Subcutaneous abdominal adipose tissue (tissue), 5 donors: ENCODE data around the gene PLXDC2.
A peak's percentile ranks its signal among the peaks of the same experiment; 100 is the strongest.

ENCODE experiments used
- H3K27ac ChIP-seq: one replicate; pipeline ENCODE4 v1.7.0; 2013; ENCODE audit warnings: low read depth, mild to moderate bottlenecking, inconsistent platforms, low read length, moderate library complexity
- H3K27me3 ChIP-seq, 5 donors: one replicate each; pipeline ENCODE4 v1.7.0; 2013; ENCODE audit warnings: low read length in 5 of 5, inconsistent platforms in 1 of 5; ENCODE audit not compliant: control insufficient read depth in 5 of 5, insufficient read depth in 4 of 5
- H3K36me3 ChIP-seq, 5 donors: one replicate each; pipeline ENCODE4 v1.7.0; 2013; ENCODE audit warnings: low read length in 5 of 5; ENCODE audit not compliant: control insufficient read depth in 5 of 5, insufficient read depth in 5 of 5
- H3K4me1 ChIP-seq, 5 donors: one replicate each; pipeline ENCODE4 v1.7.0; 2013; ENCODE audit warnings: low read length in 5 of 5, mild to moderate bottlenecking in 3 of 5, moderate library complexity in 1 of 5; ENCODE audit not compliant: control insufficient read depth in 5 of 5, insufficient read depth in 5 of 5
- H3K4me3 ChIP-seq, 5 donors: one replicate each; pipeline ENCODE4 v1.7.0; 2013; ENCODE audit warnings: low read length in 5 of 5, low read depth in 1 of 5
- H3K9ac ChIP-seq, 5 donors: one replicate each; pipeline ENCODE4 v1.7.0; 2013; ENCODE audit warnings: low read length in 5 of 5, mild to moderate bottlenecking in 4 of 5, moderate library complexity in 3 of 5
- H3K9me3 ChIP-seq, 5 donors: one replicate each; pipeline ENCODE4 v1.7.0; 2013; ENCODE audit warnings: low read length in 5 of 5; ENCODE audit not compliant: control insufficient read depth in 5 of 5
- donor health status: healthy.
- donor health status: healthy.
- donor health status: healthy.
- donor health status: healthy.
- donor health status: healthy.

PLXDC2 gene

GRCh38 chr10:19847321-19847720, 31.1 kb downstream of the PLXDC2 start:
- H3K36me3 ChIP-seq: no peaks in the 10 kb centered on the region
- no peak overlapping the region for H3K27ac ChIP-seq
- no peak overlapping the region for H3K4me3 ChIP-seq
- H3K9ac ChIP-seq: no peak overlapping the region
- H3K9me3 ChIP-seq: no peaks in the 10 kb centered on the region
- H3K27me3 ChIP-seq: no peaks in the 10 kb centered on the region
- H3K4me1 ChIP-seq: peaks cover 0 to 2% (median 0%) of the 10 kb centered on the region in 5 donors

- Histone ChIP-seq H3K4me1 (peaks cover 0 to 2% (median 0%) of the 10 kb centered on the region in 5 donors), H3K36me3 (no peaks in the 10 kb centered on the region), H3K9ac (no peak overlapping the region), H3K27ac (no peak overlapping the region), H3K27me3 (no peaks in the 10 kb centered on the region), H3K9me3 (no peaks in the 10 kb centered on the region), H3K4me3 (no peak overlapping the region)
Observed at GRCh38 chr10:19848226-19848985, 32.2 kb downstream of the PLXDC2 start.

GRCh38 chr10:19853831-19854230, 37.6 kb downstream of the PLXDC2 start:
- Histone ChIP-seq H3K36me3 (no peaks in the 10 kb centered on the region), H3K27ac (no peak overlapping the region), H3K4me1 (peaks cover 0 to 4% (median 0%) of the 10 kb centered on the region in 5 donors), H3K9me3 (no peaks in the 10 kb centered on the region), H3K9ac (no peak overlapping the region), H3K4me3 (no peak overlapping the region), H3K27me3 (no peaks in the 10 kb centered on the region)

- Histone ChIP-seq H3K27ac (no peak overlapping the region), H3K36me3 (no peaks in the 10 kb centered on the region), H3K27me3 (no peaks in the 10 kb centered on the region), H3K4me3 (no peak overlapping the region), H3K4me1 (peaks cover 0 to 4% (median under 1%) of the 10 kb centered on the region in 5 donors), H3K9me3 (no peaks in the 10 kb centered on the region), H3K9ac (no peak overlapping the region)
Observed at GRCh38 chr10:19857876-19858275, 41.6 kb downstream of the PLXDC2 start.

- H3K27me3 ChIP-seq: no peaks in the 10 kb centered on the region
- H3K9ac ChIP-seq: no peak overlapping the region
- H3K4me1 ChIP-seq: peaks cover 0 to 8% (median 0%) of the 10 kb centered on the region in 5 donors
- H3K27ac ChIP-seq: no peak overlapping the region
- no peak overlapping the region for H3K4me3 ChIP-seq
- H3K36me3 ChIP-seq: no peaks in the 10 kb centered on the region
- no peaks in the 10 kb centered on the region for H3K9me3 ChIP-seq
Observed at GRCh38 chr10:19860107-19860506, 43.9 kb downstream of the PLXDC2 start.

GRCh38 chr10:19862811-19863515, 46.7 kb downstream of the PLXDC2 start:
- no peak overlapping the region for H3K27ac ChIP-seq
- no peaks in the 10 kb centered on the region for H3K27me3 ChIP-seq
- H3K9me3 ChIP-seq: peaks cover 0 to 2% (median 0%) of the 10 kb centered on the region in 5 donors
- H3K4me3 ChIP-seq: no peak overlapping the region
- H3K36me3 ChIP-seq: peaks cover 0 to 5% (median 0%) of the 10 kb centered on the region in 5 donors
- peaks cover 0 to 8% (median 0%) of the 10 kb centered on the region in 5 donors for H3K4me1 ChIP-seq
- H3K9ac ChIP-seq: no peak overlapping the region

- Histone ChIP-seq H3K36me3 (peaks cover 0 to 5% (median 0%) of the 10 kb centered on the region in 5 donors), H3K4me3 (no peak overlapping the region), H3K27ac (no peak overlapping the region), H3K9me3 (peaks cover 0 to 2% (median 0%) of the 10 kb centered on the region in 5 donors), H3K9ac (no peak overlapping the region), H3K27me3 (no peaks in the 10 kb centered on the region), H3K4me1 (peaks cover 0 to 8% (median 0%) of the 10 kb centered on the region in 5 donors)
Observed at GRCh38 chr10:19865676-19866075, 49.4 kb downstream of the PLXDC2 start.

- Histone ChIP-seq H3K9me3 (peaks cover 0 to 2% (median 0%) of the 10 kb centered on the region in 5 donors), H3K27ac (no peak overlapping the region), H3K27me3 (no peaks in the 10 kb centered on the region), H3K9ac (no peak overlapping the region), H3K4me3 (no peak overlapping the region), H3K36me3 (peaks cover 0 to 5% (median 0%) of the 10 kb centered on the region in 5 donors), H3K4me1 (peaks cover 0 to 8% (median 4%) of the 10 kb centered on the region in 5 donors)
Observed at GRCh38 chr10:19869370-19869769, 53.1 kb downstream of the PLXDC2 start.

- no peak overlapping the region for H3K27ac ChIP-seq
- H3K9me3 ChIP-seq: no peaks in the 10 kb centered on the region
- H3K4me3 ChIP-seq: peak overlapping the region in 2 of 5 donors; percentile 13 to 48
- H3K36me3 ChIP-seq: no peaks in the 10 kb centered on the region
- H3K27me3 ChIP-seq: no peaks in the 10 kb centered on the region
- peaks cover 0 to 9% (median 5%) of the 10 kb centered on the region in 5 donors for H3K4me1 ChIP-seq
- H3K9ac ChIP-seq: no peak overlapping the region
Observed at GRCh38 chr10:19872504-19873271, 56.5 kb downstream of the PLXDC2 start.
